PFSK-1 (cell line): ENCODE results near the gene BAG1.

ENCODE experiments used
- POLR2AphosphoS5 ChIP-seq: IDR thresholded peaks from 2 replicates; pipeline ENCODE4 v1.6.1; 2012; ENCODE audit warnings: low read depth, mild to moderate bottlenecking, control low read depth, low read length, moderate library complexity
- SIN3A ChIP-seq: IDR thresholded peaks from 2 replicates; pipeline ENCODE4 v1.6.1; 2012; ENCODE audit warnings: mild to moderate bottlenecking, low read length, moderate library complexity, borderline replicate concordance; ENCODE audit not compliant: insufficient read depth

GRCh38 chr9:33255471-33255870 is 9.0 kb downstream of the BAG1 start:
- TF ChIP-seq POLR2AphosphoS5, result no peak
- TF ChIP-seq SIN3A, result no peak
